ENCODE measurements around the gene FARP2.
"Not testable (repeated sequence)": the region's sequence is repeated elsewhere in the genome, so short reads cannot be mapped to it uniquely, and the experiment has no call there.

FARP2 gene, protein sequence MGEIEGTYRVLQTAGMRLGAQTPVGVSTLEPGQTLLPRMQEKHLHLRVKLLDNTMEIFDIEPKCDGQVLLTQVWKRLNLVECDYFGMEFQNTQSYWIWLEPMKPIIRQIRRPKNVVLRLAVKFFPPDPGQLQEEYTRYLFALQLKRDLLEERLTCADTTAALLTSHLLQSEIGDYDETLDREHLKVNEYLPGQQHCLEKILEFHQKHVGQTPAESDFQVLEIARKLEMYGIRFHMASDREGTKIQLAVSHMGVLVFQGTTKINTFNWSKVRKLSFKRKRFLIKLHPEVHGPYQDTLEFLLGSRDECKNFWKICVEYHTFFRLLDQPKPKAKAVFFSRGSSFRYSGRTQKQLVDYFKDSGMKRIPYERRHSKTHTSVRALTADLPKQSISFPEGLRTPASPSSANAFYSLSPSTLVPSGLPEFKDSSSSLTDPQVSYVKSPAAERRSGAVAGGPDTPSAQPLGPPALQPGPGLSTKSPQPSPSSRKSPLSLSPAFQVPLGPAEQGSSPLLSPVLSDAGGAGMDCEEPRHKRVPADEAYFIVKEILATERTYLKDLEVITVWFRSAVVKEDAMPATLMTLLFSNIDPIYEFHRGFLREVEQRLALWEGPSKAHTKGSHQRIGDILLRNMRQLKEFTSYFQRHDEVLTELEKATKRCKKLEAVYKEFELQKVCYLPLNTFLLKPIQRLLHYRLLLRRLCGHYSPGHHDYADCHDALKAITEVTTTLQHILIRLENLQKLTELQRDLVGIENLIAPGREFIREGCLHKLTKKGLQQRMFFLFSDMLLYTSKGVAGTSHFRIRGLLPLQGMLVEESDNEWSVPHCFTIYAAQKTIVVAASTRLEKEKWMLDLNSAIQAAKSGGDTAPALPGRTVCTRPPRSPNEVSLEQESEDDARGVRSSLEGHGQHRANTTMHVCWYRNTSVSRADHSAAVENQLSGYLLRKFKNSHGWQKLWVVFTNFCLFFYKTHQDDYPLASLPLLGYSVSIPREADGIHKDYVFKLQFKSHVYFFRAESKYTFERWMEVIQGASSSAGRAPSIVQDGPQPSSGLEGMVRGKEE

DNA sequence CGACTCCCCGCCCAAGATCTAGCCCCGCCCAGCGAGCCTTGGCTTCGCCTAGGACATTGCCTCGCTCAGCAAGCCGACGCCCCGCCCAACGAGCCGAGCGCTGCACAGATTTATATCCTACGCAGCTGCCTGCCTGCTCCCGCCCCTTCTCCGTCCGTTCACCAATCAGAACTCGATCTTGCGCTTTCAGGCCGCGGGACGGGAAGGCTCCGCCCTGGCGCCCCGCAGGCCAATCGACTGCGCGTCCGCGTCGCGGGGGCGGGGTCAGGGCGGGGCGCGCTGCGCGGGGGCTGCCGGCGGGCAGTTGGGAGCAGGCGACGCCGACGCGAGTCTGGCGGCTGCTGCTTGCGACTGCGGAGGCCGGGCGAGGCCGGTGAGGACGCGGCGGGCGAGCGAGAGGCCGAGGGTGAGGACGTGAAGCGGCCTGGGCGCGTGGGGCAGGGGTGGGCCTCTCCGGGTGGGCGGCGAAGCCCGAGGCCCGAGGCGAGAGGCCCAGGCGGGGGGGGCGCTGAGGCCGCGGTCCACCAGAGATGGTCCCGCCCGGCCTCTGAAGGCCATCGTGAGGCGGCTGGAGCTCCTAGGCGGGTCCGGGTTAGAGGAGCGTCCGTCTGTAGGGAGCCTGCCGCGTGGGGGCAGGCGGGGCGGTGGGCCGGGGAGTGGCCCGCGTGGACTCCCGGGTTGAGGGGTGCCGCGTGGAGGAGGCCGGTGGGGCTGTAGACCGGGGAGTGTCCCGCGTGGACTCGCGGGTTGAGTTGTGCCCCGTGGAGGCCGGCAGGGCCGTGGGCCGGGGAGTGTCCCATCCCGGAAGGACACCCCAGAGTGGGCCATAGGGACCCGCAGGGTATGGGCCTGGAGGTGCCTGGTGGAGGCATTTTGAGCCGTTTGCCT is at the start of gene FARP2:
TSS of gene FARP2 (plus strand) at position 303 of the 888 bp plus-strand sequence. CDS start 16,823 bp downstream, outside the sequence.
- DNase-seq, result peak; percentile 58

DNA sequence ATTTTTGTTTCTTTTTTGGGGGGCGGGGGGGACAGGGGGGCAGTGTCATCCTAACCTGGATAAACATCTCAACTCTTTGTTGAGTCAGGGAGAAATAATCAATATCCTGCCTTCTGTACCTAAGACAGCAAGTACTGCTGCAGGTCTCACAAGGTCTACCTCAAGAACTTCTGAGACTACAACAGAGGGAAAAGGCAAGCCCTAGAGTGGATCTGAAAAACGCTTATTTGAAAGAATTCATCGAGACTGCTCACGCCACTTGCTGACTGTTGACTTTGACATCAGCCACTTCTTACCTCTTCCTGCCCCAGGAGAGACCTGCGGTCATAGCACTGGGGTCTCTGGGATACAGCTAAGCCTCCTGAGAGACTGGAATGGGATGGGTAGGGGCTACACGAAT is 49.0 kb upstream of the FARP2 start:
- DNase-seq, result no peak

- DNase-seq, result no peak
These were observed 47.8 kb upstream of the FARP2 start for GRCh38 chr2:241308267-241308666.

- no peak for DNase-seq
These were observed 47.1 kb upstream of the FARP2 start for GRCh38 chr2:241308832-241309500.

- no peak for DNase-seq
These were observed 46.4 kb upstream of the FARP2 start for GRCh38 chr2:241309684-241310117.

DNA sequence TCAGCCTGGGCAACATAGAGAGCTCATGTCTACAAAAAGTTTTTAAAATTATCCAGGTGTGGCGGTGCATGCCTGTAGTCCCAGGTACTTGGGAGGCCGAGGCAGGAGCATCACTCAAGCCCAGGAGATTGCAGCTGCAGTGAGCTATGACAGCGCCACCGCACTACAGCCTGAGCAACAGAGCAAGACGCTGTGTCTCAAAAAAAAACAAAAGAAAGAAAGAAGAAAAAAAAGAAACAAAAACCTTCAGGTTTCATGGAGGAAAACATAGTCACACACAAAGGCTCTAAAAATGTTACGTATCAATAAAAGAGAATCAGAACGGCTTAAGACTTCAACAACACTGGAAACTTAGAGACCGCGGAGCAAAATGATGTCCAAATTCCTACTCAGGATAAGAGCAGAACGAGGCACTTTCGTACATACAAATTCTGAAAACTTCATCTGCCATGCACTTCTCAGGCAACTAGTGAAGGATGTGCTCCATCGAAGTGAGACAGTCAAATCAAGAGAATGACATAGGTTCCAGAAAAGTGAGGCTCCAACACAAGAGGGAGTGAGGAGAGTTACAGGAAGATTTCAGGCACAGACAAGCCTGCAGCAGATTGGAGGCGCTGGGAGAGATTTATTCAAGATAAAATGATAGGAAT is 45.0 kb upstream of the FARP2 start:
- DNase-seq, result no peak

- DNase-seq, result no peak
These were observed 44.0 kb upstream of the FARP2 start for GRCh38 chr2:241312082-241312481.

DNA sequence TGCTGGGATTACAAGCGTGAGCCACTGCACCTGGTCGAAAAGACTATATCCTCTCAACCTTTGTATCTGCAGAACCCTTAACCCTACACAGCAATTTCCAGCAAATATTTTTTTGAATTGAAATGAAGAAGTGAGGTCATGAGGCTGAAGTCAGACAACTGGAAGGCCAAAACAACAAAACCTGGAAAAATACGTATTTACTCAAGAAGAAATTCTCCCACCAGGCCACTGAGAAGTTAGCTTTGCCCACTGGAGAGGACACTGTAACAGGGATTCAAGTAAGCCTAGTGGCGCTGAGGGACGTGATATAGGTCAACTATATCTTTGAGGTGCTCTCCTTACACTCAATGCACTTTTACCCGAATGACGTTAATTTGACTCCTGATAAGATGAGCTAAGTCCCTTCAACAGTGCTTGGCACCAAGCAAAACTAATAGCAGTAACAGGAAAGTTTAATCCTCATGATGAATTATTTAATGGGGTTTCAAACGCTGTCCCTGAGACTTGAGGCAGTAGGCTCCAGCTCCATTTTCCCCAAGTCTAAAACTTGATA is 42.5 kb upstream of the FARP2 start:
- DNase-seq, result no peak

- DNase-seq, result no peak
These were observed 41.6 kb upstream of the FARP2 start for GRCh38 chr2:241314226-241315092.

- DNase-seq, result peak; percentile 99
These were observed 40.8 kb upstream of the FARP2 start, which contains the start of gene HDLBP for GRCh38 chr2:241315093-241315878. Gene HDLBP, minus strand, starts transcription at chr2:241315672. Its CDS starts 48,803 bp downstream, at chr2:241266869.

DNA sequence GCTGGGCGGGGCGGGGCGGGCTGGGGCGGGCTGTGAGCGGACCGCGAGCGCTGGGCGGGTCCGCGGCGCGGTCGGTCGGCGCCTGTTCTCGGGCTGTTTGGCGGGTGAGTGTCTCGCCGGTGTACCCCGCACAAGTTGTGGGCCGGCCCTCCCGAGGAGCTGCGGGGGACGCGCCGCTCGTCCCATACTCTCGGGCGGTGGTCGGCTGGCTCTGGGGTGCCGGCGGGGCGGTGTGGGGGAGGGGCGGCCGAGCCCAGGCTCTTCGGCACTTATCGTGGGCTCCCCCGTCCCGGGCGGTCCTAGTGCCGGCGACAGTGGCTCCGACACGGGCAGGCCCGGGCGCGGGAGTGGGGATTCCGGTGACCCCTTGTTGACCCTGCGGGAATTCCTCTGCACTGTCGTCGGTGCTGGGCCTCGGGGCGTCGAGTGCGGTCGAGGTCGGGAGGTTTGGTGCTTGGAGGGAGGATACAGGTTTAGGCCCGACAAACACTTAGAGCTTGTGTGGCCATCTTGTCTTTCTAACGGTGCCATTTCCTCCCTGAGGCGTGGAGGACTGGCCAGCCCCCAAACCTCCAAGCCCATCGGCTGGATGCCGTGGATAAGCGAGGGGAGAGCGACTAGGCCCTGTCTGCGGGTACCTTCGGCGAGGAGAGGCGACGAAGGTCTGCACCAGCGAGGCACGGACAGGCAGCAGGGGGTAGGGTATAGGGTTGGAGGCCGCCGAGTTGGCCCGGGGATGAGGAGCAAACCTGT is 40.0 kb upstream of the FARP2 start, which contains the start of gene SEPTIN2:
TSS of gene SEPTIN2 (plus strand) at position 47 of the 753 bp plus-strand sequence. CDS start 8,308 bp downstream, outside the sequence.
- no peak for DNase-seq

- DNase-seq, result no peak
These were observed 39.3 kb upstream of the FARP2 start for GRCh38 chr2:241316825-241317224.

DNA sequence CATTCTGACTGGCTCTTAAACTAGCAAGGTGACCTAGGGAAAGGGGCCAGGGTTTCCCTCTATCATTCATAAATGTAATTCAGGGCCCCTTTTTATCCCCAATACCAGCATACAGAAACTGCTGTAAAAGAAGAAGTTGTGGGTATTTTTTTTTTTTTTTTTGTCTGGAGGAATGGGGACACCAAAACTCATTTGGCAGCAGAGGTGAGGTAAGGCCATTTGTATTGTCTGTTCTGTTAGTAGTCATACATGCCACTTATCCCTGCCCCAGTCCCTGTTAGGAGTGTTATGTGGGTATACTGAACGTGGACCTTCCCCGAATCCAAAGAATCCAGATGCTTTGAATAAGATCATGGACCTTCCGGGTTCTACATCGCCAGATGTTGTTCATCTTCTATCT is 38.7 kb upstream of the FARP2 start:
- DNase-seq, result no peak

DNA sequence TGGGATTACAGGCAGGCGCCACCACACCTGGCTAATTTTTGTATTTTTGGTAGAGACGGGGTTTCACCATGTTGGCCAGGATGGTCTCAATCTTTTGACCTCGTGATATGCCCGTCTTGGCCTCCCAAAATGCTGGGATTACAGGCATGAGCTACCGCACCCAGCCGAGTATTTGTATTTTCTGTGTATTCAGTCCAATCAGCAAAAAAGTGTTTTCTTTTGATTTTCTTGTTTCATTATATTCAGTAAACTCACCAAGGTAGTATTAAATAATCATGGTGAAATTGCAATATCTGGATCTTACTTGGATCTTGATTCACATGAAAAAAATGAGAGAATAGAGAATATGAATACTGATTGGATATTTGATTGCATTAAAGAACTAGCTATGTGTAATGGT is 37.3 kb upstream of the FARP2 start:
- not testable (repeated sequence) for DNase-seq

- DNase-seq, result no peak
These were observed 35.7 kb upstream of the FARP2 start for GRCh38 chr2:241320394-241320793.

DNA sequence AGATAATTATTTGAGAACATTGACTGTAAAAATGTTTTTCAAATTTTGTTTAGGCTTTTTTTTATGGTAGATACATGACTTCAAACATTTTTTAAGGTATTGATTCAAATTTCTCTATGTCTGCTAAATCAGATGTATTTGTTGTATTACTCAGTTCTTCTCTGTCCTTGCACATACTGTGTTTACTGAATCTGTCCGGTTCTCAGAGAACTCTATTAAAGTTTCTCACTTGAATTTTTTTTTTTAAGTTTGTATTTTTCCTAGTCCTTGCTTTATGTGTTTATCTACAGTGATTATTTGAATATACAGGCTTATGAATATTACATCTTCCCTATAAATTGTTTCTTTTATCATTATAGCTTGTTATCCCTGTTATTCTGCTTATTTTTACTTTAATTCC is 35.1 kb upstream of the FARP2 start:
- no peak for DNase-seq

DNA sequence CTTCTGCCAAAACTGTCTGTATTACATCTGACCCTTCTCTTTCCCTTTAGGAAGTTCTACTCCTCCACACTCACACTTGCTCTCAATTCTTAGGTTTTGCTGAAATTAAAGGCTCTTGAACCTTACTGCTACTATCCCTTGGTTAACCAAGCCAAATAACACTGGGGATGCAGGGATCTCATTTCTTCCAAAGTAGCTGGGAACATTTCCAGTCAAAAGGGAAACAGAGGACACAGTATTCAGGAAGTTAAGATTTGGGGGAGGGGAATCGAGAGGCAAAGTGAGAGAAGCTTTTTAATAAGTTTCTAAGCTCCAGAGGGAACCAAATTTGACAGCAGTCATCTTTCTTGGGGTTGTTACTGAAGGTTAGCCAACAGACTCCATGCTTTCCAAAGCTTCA is 34.2 kb upstream of the FARP2 start:
- no peak for DNase-seq

- DNase-seq, result no peak
These were observed 32.3 kb upstream of the FARP2 start for GRCh38 chr2:241323778-241324177.

Data from cortex of kidney (tissue), 1 donor.